ENCODE measurements around the gene DDX3X.

DNA sequence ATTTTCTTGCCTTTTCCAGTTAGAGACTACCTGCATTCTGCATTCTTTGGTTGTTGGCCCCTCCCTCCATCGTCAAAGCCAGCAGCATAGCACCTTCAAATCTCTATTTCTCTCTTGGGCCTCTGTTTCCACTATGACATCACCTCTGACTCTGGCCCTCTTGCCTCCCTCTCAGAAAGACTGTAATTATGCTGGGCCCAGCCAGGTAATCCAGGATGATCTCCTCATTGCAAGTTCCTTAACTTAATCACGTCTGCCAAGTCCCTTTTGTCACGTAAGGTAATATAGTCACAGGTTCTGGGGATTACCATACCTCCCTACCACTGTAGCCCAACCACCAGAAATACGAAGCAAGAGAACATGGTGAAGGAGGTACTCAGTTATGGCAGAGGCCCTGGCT is 73.9 kb downstream of the DDX3X start:
- TF ChIP-seq CTCF (IDR thresholded peaks at IDR 0.05; ENCODE audit: low read depth, low read length, poor library complexity, severe bottlenecking): no peak
- no peak for TF ChIP-seq EZH2phosphoT487 (IDR thresholded peaks at IDR 0.05; ENCODE audit: borderline replicate concordance, low read length)
